HepG2 (cell line): ENCODE results near the gene MEPCE. TPM values are rescaled to one million over a fixed set of nuclear protein-coding genes. Genes with fewer than 3 reads are reported as not detected.

Experiments
- DZIP1 ChIP-seq: sonication (generic); formaldehyde crosslinking; IDR thresholded peaks from 2 replicates; pipeline ENCODE4 v1.5.0; 2020; ENCODE audit warnings: mild to moderate bottlenecking, missing genetic modification reagents
- FOXK2 ChIP-seq: fragments of 450-650 bp; IDR thresholded peaks from 2 replicates; pipeline ENCODE4 v1.6.1; 2016
- GFI1 ChIP-seq: sonication (generic); formaldehyde crosslinking; IDR thresholded peaks from 2 replicates; pipeline ENCODE4 v1.5.0; 2020; ENCODE audit warnings: missing genetic modification reagents, mild to moderate bottlenecking, borderline replicate concordance
- KAT8 ChIP-seq: IDR thresholded peaks from 2 replicates; pipeline ENCODE4 v1.6.1; 2016; ENCODE audit warnings: missing genetic modification reagents, missing compliant biosample characterization
- KDM2A ChIP-seq: sonication (generic); formaldehyde crosslinking; IDR thresholded peaks from 2 replicates; pipeline ENCODE4 v1.4.0; 2020; ENCODE audit warnings: low read depth, missing genetic modification reagents, borderline replicate concordance
- KMT2A ChIP-seq: sonication (generic); formaldehyde crosslinking; IDR thresholded peaks from 2 replicates; pipeline ENCODE4 v1.4.0; 2020; ENCODE audit warnings: missing genetic modification reagents
- MAFK ChIP-seq, 2 experiments: IDR thresholded peaks in 1 of 2; conservative IDR thresholded peaks in 1 of 2; 2 replicates each; pipeline ENCODE4 v1.6.1; 2011; ENCODE audit warnings: improper control_type of control experiment in 2 of 2, low read length in 2 of 2
- PPARG ChIP-seq: conservative IDR thresholded peaks from 2 replicates; pipeline ENCODE4 v1.6.1; 2016; ENCODE audit warnings: missing biosample characterization, missing genetic modification reagents
- RFX1 ChIP-seq: fragments of 450-650 bp; IDR thresholded peaks from 2 replicates; pipeline ENCODE4 v1.6.1; 2017
- RORA ChIP-seq: sonication (generic); formaldehyde crosslinking; IDR thresholded peaks from 2 replicates; pipeline ENCODE4 v1.5.0; 2020; ENCODE audit warnings: mild to moderate bottlenecking, missing genetic modification reagents, moderate library complexity
- SMC3 ChIP-seq: IDR thresholded peaks from 2 replicates; pipeline ENCODE4 v1.6.1; 2011; ENCODE audit warnings: low read length, improper control_type of control experiment
- SRSF9 ChIP-seq: fragments of 200-400 bp; formaldehyde crosslinking; IDR thresholded peaks from 2 replicates; pipeline ENCODE4 v1.6.1; 2018; ENCODE audit warnings: borderline replicate concordance, mild to moderate bottlenecking, low read depth, low read length; ENCODE audit not compliant: insufficient read depth, poor library complexity, severe bottlenecking
- TBP ChIP-seq: sonication (generic); formaldehyde crosslinking; IDR thresholded peaks from 2 replicates; pipeline ENCODE4 v1.5.0; 2020; ENCODE audit warnings: missing genetic modification reagents
- TBX2 ChIP-seq: sonication (generic); formaldehyde crosslinking; IDR thresholded peaks from 2 replicates; pipeline ENCODE4 v1.5.0; 2020; ENCODE audit warnings: missing genetic modification reagents, mild to moderate bottlenecking, borderline replicate concordance
- TCF7L2 ChIP-seq: IDR thresholded peaks from 2 replicates; pipeline ENCODE4 v1.6.1; 2011; ENCODE audit warnings: mild to moderate bottlenecking, low read depth, low read length, moderate library complexity
- ZKSCAN8 ChIP-seq: IDR thresholded peaks from 2 replicates; pipeline ENCODE4 v1.6.1; 2016; ENCODE audit warnings: borderline replicate concordance, missing genetic modification reagents, missing compliant biosample characterization
- ZMYM2 ChIP-seq: sonication (generic); formaldehyde crosslinking; IDR thresholded peaks from 2 replicates; pipeline ENCODE4 v1.8.0; 2022; ENCODE audit warnings: mild to moderate bottlenecking, missing genetic modification reagents
- ZNF3 ChIP-seq: IDR thresholded peaks from 2 replicates; pipeline ENCODE4 v1.7.0; 2017; ENCODE audit warnings: inconsistent platforms
- ZNF430 ChIP-seq: sonication (generic); formaldehyde crosslinking; IDR thresholded peaks from 2 replicates; pipeline ENCODE4 v1.9.0; 2021; ENCODE audit warnings: mild to moderate bottlenecking, missing genetic modification reagents
- ZNF543 ChIP-seq: sonication (generic); formaldehyde crosslinking; IDR thresholded peaks from 2 replicates; pipeline ENCODE4 v1.4.0; 2020; ENCODE audit warnings: mild to moderate bottlenecking, missing genetic modification reagents
- ZNF563 ChIP-seq: sonication (generic); formaldehyde crosslinking; IDR thresholded peaks from 2 replicates; pipeline ENCODE4 v1.8.0; 2022; ENCODE audit warnings: mild to moderate bottlenecking, moderate library complexity, missing genetic modification reagents
- ZNF75D ChIP-seq: sonication (generic); formaldehyde crosslinking; IDR thresholded peaks from 2 replicates; pipeline ENCODE4 v1.8.1; 2023; ENCODE audit warnings: missing genetic modification reagents, mild to moderate bottlenecking, borderline replicate concordance
- polyA plus RNA-seq, 8 experiments: library from polyadenylated mRNA; depleted of rRNA in 3 of 8; stranded (reverse) in 7 of 8; unstranded in 1 of 8; fragments of >200 nt; fragmentation: Illumina TruSeq in 4 of 8; extraction: Trizol in 4 of 8; gene quantifications; 2 replicates each; pipeline versions ENCODE4 v1.2.1 to v1.2.3, GENCODE V29; 2011 to 2016; ENCODE audit warnings: low read depth in 4 of 8, missing spikeins in 1 of 8, mixed read lengths in 1 of 8; ENCODE audit not compliant: insufficient read depth in 1 of 8
- total RNA-seq, 5 experiments: library from RNA; depleted of rRNA; stranded (reverse); fragments of >200 nt; fragmentation: Illumina TruSeq; extraction: Trizol; gene quantifications; 2 replicates each; pipeline ENCODE4 v1.2.3, GENCODE V29; 2016; ENCODE audit warnings: low read depth in 1 of 5
- TF ChIP-seq, protein P1 (sequence below): sonication (generic); formaldehyde crosslinking; IDR thresholded peaks from 2 replicates; pipeline ENCODE4 v1.5.0; 2020; ENCODE audit warnings: mild to moderate bottlenecking, missing genetic modification reagents, moderate library complexity
- TF ChIP-seq, protein P2 (sequence below): IDR thresholded peaks from 2 replicates; pipeline ENCODE4 v1.6.1; 2016; ENCODE audit warnings: low read depth, borderline replicate concordance

Gene MEPCE
- total and polyA plus RNA-seq, 2 of the 13 experiments (the other 11 are each of a cell fraction or from before 2014, with no cell fraction given) = 12.3 to 26.0 TPM

DNA sequence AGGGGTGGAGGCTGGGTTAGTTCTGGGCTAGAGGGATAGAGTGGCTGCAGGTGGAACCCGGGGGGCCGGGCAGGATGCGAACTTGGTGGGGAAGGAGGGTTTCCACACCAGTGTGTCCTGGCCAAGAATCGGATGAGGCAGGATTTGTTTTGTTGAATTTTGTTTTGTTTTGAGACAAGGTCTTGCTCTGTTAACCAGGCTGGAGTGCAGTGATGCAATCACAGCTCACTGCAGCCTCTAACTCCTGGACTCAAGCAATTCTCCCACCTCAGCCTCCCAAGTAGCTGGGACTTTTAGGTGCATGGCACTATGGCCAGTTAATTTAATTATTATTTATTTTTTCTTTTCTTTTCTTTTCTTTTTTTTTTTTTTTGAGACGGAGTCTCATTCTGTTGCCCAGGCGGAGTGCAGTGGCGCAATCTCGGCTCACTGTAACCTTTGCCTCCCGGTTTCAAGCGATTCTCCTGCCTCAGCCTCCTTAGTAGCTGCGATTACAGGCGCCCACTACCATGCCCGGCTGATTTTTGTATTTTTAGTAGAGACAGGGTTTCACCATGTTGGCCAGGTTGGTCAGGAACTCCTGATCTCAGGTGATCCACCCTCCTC, 19.7 kb downstream of the MEPCE start (continued):
- no peak for TF ChIP-seq PPARG (CRISPR knock-in tag)
- TF ChIP-seq KAT8 (CRISPR knock-in tag) = no peak
- no peak for TF ChIP-seq ZKSCAN8 (CRISPR knock-in tag)
- no peak for TF ChIP-seq ZMYM2 (CRISPR knock-in tag)
- TF ChIP-seq DZIP1 (CRISPR knock-in tag) = no peak
- TF ChIP-seq ZNF75D (CRISPR knock-in tag) = no peak
- TF ChIP-seq SRSF9 = no peak
- TF ChIP-seq ZNF430 = no peak
- no peak for TF ChIP-seq KMT2A (CRISPR knock-in tag)
- TF ChIP-seq SMC3 = no peak
- no peak for TF ChIP-seq RORA
- no peak for TF ChIP-seq TBX2 (CRISPR knock-in tag)
- TF ChIP-seq MAFK (conservative IDR thresholded peaks at IDR 0.05 in 1 of 2, IDR thresholded peaks at IDR 0.05 in 1 of 2; ENCODE audit: low read length in 2 of 2) = no peak
- TF ChIP-seq GFI1 (CRISPR knock-in tag) = peak; percentile 20; the same call in 1 of the 2 replicates
- TF ChIP-seq, protein P1, sequence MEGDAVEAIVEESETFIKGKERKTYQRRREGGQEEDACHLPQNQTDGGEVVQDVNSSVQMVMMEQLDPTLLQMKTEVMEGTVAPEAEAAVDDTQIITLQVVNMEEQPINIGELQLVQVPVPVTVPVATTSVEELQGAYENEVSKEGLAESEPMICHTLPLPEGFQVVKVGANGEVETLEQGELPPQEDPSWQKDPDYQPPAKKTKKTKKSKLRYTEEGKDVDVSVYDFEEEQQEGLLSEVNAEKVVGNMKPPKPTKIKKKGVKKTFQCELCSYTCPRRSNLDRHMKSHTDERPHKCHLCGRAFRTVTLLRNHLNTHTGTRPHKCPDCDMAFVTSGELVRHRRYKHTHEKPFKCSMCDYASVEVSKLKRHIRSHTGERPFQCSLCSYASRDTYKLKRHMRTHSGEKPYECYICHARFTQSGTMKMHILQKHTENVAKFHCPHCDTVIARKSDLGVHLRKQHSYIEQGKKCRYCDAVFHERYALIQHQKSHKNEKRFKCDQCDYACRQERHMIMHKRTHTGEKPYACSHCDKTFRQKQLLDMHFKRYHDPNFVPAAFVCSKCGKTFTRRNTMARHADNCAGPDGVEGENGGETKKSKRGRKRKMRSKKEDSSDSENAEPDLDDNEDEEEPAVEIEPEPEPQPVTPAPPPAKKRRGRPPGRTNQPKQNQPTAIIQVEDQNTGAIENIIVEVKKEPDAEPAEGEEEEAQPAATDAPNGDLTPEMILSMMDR (CRISPR knock-in tag) = no peak
- TF ChIP-seq ZNF563 (CRISPR knock-in tag) = no peak
- TF ChIP-seq, protein P2, sequence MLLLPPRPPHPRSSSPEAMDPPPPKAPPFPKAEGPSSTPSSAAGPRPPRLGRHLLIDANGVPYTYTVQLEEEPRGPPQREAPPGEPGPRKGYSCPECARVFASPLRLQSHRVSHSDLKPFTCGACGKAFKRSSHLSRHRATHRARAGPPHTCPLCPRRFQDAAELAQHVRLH (CRISPR knock-in tag) = no peak
- TF ChIP-seq RFX1 = no peak
- TF ChIP-seq KDM2A = no peak
- no peak for TF ChIP-seq TCF7L2
- TF ChIP-seq TBP = no peak
- TF ChIP-seq FOXK2 = no peak
- no peak for TF ChIP-seq ZNF543 (CRISPR knock-in tag)
- TF ChIP-seq ZNF3 (CRISPR knock-in tag) = peak; percentile 50; the same call in 1 of the 2 replicates
